NCI-H1694 (cell line): ENCODE data around the gene TULP4.
"Not testable (repeated sequence)": the region's sequence is repeated elsewhere in the genome, so short reads cannot be mapped to it uniquely, and the experiment has no call there.

Experiments
- DNase-seq: peaks from one replicate; lab custom pipeline; 2025; lab: John Stamatoyannopoulos, UW

Gene TULP4

DNA sequence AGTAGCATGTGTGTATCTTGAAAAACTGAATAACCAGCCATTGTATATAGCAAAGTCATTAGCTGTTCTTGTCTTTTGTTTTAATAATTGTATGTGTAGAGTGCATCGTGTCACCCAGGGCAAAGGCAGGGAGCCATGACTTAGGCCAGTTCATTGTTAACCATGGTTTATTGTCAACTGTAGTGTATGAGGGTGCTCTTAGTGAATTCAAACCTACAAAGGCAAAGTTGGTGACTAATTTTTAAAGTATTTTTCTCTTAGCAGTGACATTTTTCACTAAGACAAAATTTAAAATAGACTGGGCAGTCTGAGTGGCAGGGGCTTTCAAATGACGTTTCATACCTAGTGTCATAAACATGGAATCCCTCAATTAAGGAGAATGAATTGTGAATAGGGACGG, 79.0 kb downstream of the TULP4 start:
- no peak for DNase-seq

DNA sequence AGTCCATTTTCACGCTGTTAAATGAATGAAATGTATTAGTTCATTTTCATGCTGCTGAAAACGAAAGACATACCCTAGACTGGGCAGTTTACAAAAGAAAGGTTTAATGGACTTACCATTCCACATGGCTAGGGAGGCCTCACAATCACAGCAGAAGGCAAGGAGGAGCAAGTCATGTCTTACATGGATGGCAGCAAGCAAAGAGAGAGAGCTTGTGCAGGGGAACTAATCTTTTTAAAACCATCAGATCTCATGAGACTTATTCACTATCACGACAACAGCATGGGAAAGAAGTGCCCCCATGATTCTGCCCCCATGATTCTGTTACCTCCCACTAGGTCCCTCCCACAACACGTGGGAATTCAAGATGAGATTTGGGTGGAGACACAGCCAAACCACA, 79.7 kb downstream of the TULP4 start:
- not testable (repeated sequence) for DNase-seq

DNA sequence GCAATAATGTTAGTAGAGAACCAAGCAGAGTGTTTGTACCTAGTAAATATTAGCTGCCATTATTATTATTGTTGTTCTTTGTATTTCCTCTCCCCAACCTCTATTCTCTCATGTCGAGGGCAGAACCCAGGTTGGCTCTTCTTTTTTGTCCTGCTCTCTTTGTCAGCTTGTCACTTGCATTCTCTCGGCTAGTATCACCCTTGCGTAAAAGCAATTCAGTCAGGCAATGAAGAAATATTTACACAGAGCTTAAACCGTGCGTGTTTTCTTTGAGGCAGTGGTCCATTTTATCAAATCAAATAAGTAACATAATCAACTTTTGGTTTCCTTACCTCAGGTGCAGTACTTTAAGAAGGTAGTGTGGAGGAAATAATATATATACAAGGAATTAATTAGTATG, 83.9 kb downstream of the TULP4 start:
- DNase-seq, result no peak

DNA sequence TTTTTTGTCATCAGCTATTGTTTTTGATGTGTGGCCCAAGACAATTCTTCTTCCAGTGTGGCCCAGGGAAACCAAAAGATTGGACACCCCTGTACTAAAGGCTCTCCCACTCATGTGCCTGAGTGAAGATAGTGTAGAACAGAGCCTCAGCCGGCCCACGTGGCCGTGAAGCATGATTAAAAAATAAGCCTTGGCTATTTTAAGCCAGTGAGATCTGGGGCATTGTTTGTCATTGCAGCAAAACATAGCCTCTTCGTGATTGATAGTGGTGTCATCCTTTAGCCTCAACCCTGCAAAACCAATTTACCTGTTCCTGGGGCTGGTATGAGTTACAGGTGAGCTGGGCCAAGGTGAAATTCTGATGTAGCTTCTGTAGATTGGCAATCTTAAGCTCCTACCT, 85.3 kb downstream of the TULP4 start:
- no peak for DNase-seq

DNA sequence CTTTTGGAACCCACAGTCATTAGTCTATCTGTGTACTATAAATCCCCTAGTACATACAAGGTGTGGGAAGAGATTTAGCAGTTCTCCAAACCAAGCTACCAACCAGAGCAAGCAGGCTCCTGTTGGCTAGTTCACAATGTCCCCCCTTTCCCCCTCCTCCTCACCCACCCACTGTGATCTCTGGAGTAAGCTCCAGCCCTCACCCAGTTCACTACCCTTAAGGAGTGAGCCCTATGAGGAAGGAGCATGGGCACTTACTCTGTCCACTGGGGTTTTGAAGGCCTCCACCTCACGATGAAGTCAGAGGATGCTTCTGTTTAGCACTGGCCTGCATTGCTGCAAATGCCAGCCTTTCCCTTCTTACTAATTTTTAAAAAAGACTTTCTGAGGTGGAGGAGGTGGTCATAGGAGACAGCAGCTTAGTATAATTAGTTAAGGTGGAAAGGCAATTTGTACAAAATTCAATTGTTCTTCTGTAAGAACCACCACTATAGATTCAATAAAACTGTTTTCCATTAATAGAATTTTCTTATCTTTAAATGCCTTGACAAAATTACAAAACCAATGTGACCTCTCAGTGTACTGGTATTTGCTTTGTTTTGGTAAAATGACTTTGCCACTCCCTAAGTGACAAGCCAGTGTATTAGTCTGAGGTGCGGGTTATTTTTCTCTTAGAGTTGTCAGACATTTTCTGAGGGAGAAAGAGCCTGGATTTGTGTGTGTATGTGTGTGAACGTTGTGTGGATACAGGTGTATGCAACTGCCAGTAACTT, 86.2 kb downstream of the TULP4 start:
- no peak for DNase-seq

DNA sequence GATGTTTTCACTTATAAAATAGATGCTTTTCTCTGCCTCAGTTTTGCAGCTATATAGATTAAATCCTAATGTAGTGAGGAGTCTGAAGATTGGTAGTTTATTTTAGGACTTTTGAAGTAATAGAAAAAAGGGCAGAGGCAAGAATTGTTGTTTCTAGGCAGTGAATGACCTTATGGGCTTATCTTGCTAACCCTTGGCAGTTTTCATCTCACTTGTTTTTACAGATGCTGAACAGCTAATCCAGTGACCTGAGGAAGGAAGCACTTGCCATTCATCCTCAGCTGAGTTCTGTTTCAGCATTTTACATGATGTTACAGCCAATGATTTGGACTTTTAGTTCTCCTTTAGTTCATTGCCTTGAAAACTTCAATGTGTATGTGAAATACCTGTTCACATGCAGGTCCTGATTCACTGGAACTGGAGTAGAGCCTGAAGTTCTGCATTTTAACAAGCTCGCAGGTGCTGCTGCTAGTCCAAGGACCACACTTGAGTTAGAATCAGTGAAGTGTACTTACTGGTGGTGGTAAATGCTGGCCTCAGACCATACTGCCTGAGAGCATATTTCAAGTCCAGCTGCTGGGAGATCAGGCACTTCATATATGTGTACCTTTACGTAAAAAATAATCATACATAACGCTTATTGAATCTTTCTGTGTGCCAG, 86.9 kb downstream of the TULP4 start:
- no peak for DNase-seq

DNA sequence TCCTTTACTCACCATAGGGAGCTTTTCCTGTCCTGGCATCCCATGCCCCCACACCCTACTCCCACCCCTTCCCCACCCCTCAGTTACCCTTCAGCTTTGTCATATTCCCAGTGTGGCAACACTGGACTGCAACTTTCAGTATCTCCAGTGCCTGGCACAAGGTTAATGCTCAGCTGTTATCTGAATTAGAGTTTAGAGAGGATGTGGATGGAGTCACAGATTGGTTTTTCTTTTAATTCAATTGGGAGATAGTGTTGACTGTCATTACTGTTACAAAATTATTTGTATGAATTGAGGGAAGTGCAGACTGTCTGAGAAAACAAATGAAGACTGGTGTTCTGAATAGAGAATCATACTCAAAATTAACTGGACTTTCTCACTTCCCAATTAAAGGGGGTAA, 89.9 kb downstream of the TULP4 start:
- no peak for DNase-seq

DNA sequence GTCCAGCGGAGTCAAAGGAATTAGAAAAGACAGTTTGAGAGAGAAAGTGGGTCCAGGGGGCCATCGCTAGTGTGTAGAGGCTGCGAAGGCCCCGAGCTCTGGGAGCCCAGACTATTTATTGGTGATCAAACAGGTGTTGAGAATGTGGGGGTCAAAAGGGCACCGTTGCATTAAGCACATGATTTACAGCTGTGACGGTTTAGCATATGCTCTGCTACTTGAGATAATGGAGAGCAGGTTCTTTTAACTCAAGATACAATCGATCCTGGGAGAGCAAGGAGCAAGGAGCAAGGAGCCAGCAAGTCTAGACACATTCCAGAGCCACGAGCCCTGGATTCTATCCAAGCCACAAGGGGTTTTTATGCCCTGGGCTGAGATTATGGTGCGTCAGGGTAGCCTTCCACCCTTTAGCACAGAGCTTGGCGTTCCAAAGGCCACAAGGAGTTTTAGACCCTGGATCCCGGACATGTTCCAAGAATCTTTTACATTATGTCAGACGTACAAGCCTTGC, 93.1 kb downstream of the TULP4 start:
- not testable (repeated sequence) for DNase-seq

DNA sequence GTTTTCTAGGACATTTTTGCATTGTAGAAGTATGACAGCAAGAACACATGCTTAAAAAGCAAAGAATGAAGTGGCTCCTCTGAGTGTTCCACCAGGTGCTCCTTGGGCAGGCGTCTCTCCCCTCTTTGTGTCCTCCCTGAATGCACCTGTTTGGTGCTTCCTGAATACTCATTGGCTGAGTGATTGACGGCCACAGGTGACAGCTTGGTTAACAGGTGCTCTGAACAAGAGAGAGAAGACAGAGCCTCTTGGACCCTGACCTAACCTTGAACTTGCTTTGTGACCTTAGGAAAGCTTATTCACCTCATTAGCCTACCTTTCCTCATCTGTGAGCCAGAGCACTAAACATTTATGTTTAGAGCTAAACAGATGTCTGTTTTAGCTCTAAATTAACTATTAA, 93.7 kb downstream of the TULP4 start:
- DNase-seq, result no peak

DNA sequence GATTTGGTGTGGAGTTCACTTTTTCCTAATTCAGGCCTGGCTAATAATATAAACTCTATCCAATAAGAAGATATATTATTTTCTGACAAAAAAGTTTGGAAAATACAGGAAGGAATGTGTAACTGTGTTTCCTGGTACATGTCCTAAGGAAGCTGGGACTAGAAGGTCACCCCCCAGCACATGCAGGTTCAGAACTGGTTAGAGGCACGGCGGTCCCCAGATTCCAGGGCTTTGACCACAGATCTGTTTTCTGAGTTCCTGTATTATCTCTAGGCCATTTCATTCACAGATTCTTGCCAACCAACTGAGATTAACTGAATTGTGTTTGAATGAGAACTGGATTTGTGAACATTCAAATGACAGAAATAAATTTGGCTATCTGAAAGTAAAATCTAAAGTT, 94.5 kb downstream of the TULP4 start:
- DNase-seq, result no peak

DNA sequence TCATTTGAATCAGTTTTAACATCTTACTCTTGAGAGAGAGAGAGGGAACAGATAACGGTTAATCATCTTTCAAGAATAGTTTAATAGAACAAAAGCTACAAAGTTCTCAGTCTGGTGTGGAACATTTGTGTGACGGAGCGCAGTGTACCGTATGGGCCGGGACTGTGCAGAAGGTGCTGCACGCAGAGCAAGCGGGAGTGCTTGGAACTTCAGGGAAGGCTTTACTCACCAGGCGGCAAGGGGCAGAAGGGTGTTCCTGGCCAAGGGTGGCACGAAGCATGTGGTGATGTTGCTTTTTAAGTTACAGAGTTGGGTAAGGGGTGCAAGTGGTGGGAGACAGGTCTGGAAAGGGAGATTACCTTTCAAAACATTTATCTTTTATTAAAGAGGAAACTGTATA, 95.7 kb downstream of the TULP4 start:
- DNase-seq, result no peak

DNA sequence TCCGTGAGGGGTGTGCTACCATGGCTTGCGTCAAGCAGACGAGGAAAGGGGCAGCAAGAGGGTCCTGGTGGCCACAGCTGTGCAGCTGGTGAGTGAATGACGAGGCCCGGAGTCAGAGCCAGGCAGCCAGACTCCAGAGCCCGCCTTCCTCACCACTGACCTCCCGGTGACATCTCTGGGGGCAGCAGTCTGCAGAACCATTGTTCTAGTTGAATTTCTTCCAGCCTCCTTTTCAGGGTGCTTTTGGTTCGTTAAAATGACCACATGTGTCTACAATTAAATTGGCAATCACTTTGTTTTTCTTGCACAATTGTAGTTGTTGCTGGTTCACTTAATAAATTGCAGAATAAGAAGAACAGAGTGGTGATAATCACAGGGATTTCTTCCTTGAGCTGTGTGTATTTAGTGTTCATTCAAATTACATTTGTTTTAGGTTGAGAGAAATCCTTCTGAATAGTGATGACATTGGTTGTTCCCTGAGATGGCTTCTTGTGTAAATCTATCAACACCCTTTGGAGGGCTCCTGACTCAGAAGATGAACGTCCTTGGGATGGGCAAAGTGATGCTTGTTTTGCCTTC, 96.4 kb downstream of the TULP4 start:
- DNase-seq, result no peak

DNA sequence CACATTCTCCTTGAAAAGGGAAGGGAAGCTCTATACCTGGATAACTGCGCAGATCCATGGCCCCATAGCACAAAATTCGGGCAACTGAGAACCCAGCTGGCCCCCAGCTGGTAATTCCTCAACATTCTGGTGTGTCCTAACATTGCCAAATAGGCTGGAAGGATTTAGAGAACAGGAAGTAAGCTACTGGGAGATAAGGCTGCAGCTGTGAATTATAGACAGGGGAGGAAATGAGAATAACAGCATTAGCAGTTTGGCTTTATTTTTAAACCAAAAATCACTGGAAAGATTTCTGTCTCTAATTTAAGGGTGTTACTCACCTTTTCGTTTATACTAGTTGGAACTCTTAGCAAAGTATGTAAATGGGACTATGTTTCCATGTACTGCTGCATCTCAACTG, 97.2 kb downstream of the TULP4 start:
- DNase-seq, result no peak

DNA sequence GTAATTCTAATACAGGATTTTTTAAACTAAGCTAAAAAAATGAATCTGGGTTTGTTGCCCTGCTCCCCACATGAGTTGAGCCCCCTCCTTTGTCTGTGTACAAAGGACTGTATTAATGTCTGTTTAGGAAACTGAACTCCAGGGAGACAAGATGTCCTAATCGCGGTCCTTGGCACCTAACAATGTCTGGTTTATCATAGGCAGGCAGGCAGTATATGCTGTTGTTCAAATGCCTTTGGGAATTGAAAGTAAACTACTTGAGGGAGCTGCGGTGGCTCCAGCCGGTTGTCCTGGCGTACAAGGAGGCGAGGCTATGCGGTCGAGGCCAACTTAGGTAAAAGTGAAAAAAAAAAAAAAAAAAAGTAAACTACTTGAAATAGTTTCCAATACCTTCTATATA, 98.5 kb downstream of the TULP4 start:
- DNase-seq, result no peak

DNA sequence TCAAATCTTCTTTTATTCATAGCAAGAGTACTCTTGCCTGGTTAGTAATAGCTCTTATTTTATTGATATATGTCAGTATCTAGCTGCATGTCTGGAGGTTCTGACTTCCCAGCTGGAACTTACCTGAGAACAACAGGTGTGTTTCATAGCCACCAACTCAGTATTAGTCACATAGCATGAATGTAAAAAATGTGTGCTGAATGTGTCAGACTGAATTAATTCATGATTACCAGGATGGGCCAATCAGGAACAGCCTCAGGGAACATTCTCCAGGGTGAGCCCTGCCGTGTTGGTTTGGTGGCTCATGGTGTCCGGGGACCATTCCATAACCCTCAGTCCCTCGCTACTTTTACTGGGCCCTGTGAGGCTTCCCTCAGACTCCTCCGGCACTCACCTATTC, 99.7 kb downstream of the TULP4 start:
- DNase-seq, result no peak

DNA sequence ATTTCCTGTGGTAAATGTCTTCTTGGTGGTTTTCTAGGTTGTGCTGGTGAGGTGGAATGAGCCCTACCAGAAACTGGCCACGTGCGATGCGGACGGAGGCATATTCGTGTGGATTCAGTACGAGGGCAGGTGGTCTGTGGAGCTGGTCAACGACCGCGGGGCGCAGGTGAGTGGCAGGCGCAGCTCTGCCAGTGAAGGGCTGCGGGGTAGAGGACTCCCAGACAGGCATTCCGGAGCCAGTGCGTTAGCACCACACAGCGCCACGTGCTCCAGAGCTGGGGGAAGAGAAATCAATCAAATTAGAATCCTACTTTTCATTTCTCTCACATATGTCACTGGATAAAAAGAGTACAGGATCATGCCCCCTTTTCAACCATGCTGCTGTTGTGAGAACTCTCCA, 100.8 kb downstream of the TULP4 start:
- DNase-seq, result no peak

DNA sequence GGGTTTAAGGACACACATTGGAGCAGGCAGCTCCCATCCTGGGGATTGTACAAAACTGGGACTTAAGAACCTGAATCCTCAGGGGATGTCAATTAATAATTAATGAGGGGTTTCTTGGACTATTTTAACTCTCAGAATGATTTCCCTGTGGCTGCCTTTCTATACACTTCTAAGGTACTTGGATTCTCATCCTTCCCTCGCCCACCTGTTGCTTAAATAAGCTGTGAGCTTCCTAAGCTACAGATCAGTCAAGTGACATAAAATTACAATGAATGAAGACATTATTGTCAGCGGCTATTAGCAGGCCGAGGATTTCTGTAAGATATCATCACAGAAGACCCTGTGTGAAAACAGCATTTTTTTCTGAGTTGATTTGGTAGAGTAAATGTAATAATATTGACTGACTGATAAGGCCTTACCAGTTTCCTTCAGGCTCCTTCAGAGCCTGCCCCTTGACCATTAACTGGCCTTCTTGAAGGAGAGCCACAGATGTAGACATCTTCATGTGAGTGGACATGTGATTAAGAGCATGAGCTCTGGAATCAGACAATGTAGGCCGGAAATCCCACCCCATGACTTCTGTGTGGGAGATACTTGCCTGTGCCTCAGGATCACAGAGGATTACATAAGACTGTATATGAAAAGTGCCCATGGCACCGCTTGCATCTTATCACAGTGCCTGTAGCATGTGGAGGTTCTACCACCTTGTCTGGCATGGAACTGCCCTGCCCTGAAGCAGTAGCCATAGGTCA, 101.7 kb downstream of the TULP4 start:
- no peak for DNase-seq

DNA sequence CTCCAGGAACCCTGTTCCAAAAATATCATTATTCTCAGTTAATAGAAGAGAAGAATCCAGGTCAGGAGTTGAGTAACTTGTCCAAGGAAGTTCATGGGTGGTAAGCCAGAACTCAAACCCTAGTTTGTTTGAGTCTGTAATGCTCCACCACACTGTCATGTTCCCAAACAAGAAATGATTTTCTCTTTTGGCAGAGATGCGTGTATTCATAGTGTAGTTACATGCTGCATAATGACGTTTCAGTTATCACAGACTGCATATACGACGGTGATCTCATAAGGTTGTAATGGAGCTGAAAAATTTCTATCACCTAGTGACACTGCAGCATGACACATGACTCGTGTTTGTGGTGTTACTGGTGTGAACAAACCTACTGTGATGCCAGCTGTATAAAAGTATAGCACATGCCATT, 102.6 kb downstream of the TULP4 start:
- DNase-seq, result no peak

DNA sequence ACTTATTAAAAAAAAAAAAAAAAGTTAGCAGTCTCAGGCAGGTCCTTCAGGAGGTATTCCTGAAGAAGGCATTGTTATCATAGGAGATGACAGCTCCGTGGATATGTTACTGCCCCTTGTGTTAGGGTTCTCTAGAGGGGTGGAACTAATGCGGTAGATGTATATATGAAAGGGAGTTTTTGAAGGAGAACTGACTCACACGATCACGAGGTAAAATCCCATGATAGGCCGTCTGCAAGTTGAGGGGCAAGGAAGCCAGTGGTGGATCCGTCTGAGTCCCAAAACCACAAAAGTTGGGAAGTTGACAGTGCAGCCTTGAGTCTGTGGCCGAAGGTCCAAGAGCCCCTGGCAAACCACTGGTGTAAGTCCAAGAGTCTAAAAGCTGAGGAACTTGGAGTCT, 103.4 kb downstream of the TULP4 start:
- no peak for DNase-seq

DNA sequence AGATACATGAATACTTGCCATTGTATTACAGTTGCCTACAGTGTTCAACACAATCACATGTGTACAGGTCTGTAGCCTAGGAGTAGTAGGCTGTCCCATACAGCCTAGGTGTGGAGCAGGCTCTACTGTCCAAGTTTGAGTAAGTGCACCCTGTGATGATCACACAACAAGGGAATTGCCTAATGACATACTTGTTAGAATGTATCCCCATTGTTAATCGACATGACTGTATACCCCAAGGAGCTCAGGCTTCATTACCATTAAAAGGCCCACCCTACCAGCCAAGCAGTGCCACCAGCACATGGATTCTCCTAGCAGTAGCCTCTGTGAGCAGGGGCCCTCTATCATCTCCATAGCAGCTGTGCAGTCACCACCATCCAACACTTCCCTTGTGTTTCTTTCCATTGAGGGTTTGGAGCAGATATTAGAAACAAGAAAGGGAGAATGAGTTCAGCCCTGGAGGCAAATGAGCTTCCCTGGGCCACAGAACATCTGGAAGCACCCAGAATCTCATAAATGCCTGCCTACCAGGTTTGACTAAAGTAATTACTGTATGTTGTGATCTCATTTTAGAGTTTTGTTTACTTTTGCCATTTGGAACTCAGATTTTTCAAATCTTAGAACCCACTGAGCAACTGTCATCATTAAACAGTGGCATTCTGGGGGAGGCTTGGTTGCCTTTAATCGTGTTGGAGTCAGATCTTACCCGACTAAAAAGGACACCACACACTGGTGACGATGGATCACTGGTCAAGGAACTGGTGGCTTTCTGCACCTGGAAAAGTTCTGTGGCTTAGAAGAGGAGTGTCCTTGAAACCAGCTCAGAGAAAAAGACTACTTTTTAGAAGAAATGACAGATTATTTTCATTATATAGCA, 104.9 kb downstream of the TULP4 start:
- no peak for DNase-seq

DNA sequence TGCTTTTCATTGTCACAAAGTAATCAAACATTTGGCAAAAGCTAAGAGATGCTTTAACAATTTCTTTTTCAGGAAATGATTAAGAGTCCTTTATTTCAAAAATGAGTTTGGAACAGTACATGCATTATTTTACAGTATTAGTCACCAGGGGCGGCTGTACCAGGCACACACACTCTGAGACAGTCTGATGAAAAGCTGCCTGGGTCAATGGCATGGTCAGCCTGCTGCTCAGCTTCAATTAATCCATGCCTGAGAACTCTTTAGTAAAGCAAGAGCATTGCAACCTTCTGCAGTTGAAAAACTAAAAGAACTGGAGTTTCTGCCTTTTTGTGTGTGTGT, 105.5 kb downstream of the TULP4 start:
- DNase-seq, result no peak

DNA sequence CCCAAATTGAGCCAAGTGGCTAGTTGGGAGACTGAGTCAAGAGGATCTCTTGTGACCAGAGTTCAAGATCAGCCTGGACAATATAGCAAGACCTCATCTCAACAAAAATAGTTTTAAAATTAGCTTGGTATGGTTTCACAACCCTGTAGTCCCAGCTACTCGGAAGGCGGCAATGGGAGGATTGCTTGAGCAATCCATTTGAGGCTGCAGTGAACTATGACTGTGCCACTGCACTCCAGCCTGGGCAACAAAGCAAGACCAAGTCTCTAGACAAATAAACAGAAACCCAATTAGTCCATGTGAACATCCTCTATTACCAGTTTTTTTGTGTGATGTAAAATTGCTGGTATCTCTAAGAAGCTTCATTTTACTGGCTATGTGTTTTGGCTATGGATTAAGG, 106.2 kb downstream of the TULP4 start:
- DNase-seq, result no peak
